ENCODE results near the gene POMC. TPM values are rescaled to one million over a fixed set of nuclear protein-coding genes. Genes with fewer than 3 reads are reported as not detected.

The POMC gene
- total RNA-seq (3.4 and 4.3 TPM in 2 replicates), polyA plus RNA-seq (16.7 and 21.2 TPM in 2 replicates), polyA minus RNA-seq (19.6 and 22.9 TPM in 2 replicates)
- 3.7 TPM for total RNA-seq (2013)

DNA sequence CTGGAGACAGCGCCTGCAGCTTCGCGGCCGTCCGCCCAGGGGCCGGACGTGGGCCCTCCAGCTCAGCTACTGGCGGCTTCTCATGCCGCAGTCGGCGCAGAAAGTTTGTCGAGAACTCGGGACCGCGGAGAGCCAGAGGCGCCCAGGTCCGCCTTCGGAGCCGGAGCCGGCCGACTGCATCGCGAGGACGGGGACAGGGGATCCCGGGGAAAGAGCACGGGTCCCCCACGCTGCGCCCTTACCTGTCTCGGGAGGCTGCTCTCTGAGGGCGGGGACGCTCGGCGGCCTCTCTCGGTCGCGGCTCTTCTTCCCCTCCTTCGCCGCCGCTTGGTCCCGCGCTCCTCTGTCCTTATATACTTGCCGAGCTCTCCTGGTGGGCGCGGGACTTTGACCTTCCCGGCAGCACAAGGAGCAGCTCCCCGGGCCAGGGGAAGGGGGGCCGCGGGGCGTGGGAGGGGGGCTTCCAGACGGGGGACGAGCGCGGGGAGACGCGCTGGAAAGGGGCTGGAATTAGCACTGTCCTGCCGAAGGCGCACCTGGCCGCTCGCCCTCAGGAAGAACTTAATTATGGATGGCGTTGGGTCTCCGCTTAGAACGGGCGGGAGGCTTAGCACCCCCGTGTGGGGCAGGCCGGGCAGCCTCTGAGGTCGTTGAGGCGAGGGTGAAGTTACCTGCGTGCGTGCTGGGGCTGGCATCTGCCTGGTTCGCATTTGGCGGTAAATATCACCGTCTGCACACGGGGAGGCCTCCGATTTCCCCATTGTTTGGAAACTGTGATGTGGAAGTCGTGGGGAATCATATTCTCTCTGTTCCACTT, at the start of gene POMC:
Gene POMC (minus strand): TSS at position 325 of the 817 bp plus-strand sequence. CDS start 3,808 bp downstream, outside the sequence.
- intact Hi-C loops (cut with micrococcal nuclease), result loop anchor here (5.0 to 10.0 kb wide), 3 partner anchors 124 to 196 kb away; partner anchors contain the start of gene EFR3B
- 5% methylated on average over 74 of the region's 75 CpGs for WGBS (ENCODE audit: insufficient coverage)

More for the DNA sequence above, at the start of gene POMC:
- H3K4me1 ChIP-seq (ENCODE audit: control insufficient read depth in 2 of 2, insufficient read depth in 2 of 2, low read length in 2 of 2), result peaks cover 31 to 36% of the 10 kb centered on the region in 2 donors
- peaks cover 0 to 34% (median 21%) of the 10 kb centered on the region in 4 experiments for H3K27me3 ChIP-seq (replicated peaks in 1 of 4; ENCODE audit: control extremely low read depth in 1 of 4, control insufficient read depth in 3 of 4, insufficient read depth in 4 of 4, low read length in 3 of 4)
- no peak within 1 kb of the TSS for H3K27ac ChIP-seq (ENCODE audit: low read length in 2 of 2)
- H3K79me2 ChIP-seq (ENCODE audit: control insufficient read depth, insufficient read depth, low read length), result no peaks in the 10 kb centered on the region
- H3K9ac ChIP-seq (ENCODE audit: low read length), result peak within 1 kb of the TSS; percentile 68
- ChIA-PET CTCF (interaction anchor here (0.6 to 8.2 kb wide), 3 partner anchors 27 to 430 kb away, joined by 3 to 109 read pairs (median 93); no protein-coding TSS in a partner anchor), POLR2A (interaction anchor here (0.6 kb wide), 1 partner anchor 40 kb away, joined by 3 read pairs; no protein-coding TSS in a partner anchor)
- H3K9me3 Mint-ChIP-seq (ENCODE audit: insufficient read depth), result no peaks in the 10 kb centered on the region
- DNase-seq, result peak; percentile 67
- peak within 1 kb of the TSS; percentile 82 for H3K4me3 Mint-ChIP-seq
- H2AFZ ChIP-seq (ENCODE audit: insufficient read depth, low read depth, low read length, poor library complexity, severe bottlenecking), result peak within 1 kb of the TSS; percentile 84
- H4K20me1 ChIP-seq (ENCODE audit: control insufficient read depth, insufficient read depth, low read length, poor library complexity, severe bottlenecking), result no peaks in the 10 kb centered on the region
- no peak for TF ChIP-seq EZH2 (IDR thresholded peaks at IDR 0.05; ENCODE audit: borderline replicate concordance, insufficient read depth, low read depth, low read length, poor library complexity, severe bottlenecking)
- TF ChIP-seq, protein P1, sequence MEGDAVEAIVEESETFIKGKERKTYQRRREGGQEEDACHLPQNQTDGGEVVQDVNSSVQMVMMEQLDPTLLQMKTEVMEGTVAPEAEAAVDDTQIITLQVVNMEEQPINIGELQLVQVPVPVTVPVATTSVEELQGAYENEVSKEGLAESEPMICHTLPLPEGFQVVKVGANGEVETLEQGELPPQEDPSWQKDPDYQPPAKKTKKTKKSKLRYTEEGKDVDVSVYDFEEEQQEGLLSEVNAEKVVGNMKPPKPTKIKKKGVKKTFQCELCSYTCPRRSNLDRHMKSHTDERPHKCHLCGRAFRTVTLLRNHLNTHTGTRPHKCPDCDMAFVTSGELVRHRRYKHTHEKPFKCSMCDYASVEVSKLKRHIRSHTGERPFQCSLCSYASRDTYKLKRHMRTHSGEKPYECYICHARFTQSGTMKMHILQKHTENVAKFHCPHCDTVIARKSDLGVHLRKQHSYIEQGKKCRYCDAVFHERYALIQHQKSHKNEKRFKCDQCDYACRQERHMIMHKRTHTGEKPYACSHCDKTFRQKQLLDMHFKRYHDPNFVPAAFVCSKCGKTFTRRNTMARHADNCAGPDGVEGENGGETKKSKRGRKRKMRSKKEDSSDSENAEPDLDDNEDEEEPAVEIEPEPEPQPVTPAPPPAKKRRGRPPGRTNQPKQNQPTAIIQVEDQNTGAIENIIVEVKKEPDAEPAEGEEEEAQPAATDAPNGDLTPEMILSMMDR (IDR thresholded peaks at IDR 0.05), result peak; percentile 11
- H3K4me3 ChIP-seq (ENCODE audit: control extremely low read depth in 1 of 5, extremely low read depth in 1 of 5, insufficient read depth in 1 of 5, low read depth in 2 of 5, low read length in 4 of 5), result peak within 1 kb of the TSS in 4 of 5 experiments; percentile 49 to 73 (median 57)
- peaks cover 44% of the 10 kb centered on the region for H3K27me3 Mint-ChIP-seq
- H3K4me1 Mint-ChIP-seq, result peaks cover 38% of the 10 kb centered on the region
- ATAC-seq (ENCODE audit: low read depth), result peak; percentile 21
- H3K36me3 ChIP-seq (replicated peaks in 1 of 2; ENCODE audit: control extremely low read depth in 1 of 2, control insufficient read depth in 1 of 2, extremely low read depth in 1 of 2, insufficient read depth in 2 of 2, low read length in 1 of 2), result no peaks in the 10 kb centered on the region
- H3K4me2 ChIP-seq (replicated peaks; ENCODE audit: low read depth, low read length, poor library complexity, severe bottlenecking), result peak within 1 kb of the TSS; percentile 98
- H3K27ac Mint-ChIP-seq, result peak within 1 kb of the TSS; percentile 20
- peaks cover 0 to 12% (median 0%) of the 10 kb centered on the region in 3 donors for H3K9me3 ChIP-seq (ENCODE audit: control extremely low read depth in 1 of 3, control insufficient read depth in 2 of 3, insufficient read depth in 1 of 3, low read length in 2 of 3)
